ENCODE results near the gene SPSB4.
"Not testable (repeated sequence)": the region's sequence is repeated elsewhere in the genome, so short reads cannot be mapped to it uniquely, and the experiment has no call there.

Gene SPSB4

DNA sequence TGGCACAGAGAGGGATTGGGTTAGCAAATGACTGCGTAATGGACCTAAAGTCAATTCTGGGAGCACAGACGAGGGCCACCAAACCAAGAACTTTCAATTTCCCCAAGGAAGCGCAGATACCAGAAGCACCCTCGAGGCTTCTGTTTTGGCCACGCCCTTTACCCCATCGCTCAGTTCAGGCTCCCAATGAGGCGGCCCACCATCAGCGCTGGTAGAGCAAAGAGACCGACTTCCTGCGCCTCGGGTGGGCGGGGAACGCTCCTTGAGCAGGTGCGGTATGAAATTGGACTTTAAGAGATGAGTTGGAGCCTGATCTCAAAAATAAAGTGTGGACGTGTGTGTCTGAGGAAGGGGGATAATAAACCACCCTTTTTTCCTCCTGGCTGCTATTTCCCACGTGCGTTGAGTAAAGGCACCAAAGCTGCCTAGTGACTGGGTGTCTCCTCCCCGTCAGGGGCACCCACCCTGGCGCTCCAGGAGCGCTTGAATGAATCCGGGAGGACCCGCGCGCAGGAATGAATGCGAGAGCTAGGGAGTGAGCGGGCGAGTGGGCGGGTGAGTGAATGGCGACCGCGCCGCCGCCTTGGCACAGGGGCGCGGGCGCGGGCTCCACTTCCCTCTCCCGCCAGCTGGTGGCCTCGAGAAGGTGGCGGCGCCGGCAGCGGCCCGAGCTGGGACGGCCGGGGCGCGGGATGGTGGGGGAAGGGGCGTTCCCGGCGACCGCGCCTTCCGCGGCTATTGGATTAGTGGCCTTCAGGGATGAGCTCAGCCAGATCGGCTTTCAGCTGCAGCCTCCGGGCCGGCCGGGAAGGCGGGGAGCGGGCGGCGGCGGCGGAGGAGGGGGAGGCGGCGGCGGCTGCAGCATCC, at the start of gene SPSB4:
Gene SPSB4 (plus strand): TSS at position 772 of the 867 bp plus-strand sequence. CDS start 14,758 bp downstream, outside the sequence.
- TF ChIP-seq, protein P1, sequence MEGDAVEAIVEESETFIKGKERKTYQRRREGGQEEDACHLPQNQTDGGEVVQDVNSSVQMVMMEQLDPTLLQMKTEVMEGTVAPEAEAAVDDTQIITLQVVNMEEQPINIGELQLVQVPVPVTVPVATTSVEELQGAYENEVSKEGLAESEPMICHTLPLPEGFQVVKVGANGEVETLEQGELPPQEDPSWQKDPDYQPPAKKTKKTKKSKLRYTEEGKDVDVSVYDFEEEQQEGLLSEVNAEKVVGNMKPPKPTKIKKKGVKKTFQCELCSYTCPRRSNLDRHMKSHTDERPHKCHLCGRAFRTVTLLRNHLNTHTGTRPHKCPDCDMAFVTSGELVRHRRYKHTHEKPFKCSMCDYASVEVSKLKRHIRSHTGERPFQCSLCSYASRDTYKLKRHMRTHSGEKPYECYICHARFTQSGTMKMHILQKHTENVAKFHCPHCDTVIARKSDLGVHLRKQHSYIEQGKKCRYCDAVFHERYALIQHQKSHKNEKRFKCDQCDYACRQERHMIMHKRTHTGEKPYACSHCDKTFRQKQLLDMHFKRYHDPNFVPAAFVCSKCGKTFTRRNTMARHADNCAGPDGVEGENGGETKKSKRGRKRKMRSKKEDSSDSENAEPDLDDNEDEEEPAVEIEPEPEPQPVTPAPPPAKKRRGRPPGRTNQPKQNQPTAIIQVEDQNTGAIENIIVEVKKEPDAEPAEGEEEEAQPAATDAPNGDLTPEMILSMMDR (IDR thresholded peaks at IDR 0.05; ENCODE audit: low read depth, low read length), result no peak
- H3K4me3 ChIP-seq (ENCODE audit: low read depth, low read length), result peak within 1 kb of the TSS; percentile 26; the same call in 1 of the 2 replicates

DNA sequence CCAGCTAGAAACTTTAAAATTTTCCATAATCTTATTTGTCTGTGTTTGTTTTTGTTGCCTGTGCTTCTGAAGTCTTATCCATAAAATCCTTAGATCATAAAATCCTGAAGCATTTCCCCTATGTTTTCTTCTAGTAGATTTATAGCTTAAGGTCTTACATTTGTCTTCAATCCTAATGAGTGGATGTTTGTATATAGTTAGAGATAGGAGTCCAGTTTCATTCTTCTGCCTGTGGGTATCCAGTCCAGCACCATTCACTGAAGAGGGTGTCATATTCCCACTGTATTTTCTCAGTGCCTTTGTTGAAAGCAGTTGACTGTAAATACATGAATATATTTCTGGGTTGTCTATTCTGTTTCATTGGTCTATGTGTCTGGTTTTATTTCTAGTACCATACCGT, 44.8 kb upstream of the SPSB4 start:
- H3K4me3 ChIP-seq (ENCODE audit: low read depth, low read length), result no peak overlapping the region
- TF ChIP-seq, protein P1 (IDR thresholded peaks at IDR 0.05; ENCODE audit: low read depth, low read length), result no peak

DNA sequence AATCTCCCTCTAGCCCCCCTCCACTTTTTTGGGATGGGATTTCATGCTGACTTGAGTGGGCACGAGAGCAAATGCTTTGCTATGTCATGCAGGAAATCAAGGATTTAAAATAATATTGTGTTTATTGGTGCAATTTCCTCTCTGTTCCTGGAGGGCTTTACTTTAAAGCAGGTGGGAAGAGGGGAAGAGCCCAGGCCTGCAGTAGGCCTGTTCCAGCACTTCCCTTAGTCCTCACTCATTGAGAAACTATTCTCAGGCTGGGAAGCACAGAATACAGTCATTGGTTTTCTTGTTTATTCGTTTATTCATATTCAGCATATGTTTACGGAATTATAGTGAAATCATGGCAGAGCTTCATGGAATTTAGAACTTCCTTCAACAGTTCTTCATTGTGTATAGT, 41.7 kb upstream of the SPSB4 start:
- TF ChIP-seq, protein P1 (IDR thresholded peaks at IDR 0.05; ENCODE audit: low read depth, low read length), result no peak

DNA sequence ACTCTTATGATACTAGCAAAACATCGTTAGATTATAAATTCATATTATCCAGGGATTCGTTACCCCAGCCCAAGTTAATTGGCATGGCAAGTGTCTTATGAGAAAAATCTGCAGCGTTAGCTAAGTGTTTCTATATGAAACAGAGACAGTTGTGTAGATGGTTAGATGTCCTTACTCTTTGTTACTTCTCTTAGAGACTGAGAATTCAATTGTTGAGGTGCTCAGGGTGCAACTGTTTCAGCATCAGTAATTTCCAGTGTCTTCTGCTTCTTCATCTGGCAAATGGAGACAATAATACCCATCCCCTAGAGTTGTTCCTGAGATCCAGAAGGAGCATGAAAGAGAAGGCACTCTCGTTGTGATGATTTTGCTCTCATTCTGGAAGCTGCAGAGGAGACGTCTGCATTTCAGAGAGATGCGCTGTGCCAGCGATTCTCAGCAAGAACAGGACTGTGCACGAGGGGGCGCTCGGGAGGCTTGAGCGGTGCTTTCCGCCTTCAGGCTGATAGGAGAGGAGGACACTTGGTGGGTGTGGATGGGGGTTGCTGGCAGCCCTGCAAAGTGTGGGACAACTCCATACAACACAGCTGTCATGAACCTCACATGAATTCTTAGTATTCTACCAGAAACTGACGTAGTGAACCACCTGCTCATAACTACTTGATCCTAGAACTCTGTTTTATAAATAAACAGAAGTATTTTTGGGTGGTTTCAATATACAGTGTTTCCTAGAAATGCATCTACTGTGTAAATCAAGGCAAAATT, 39.7 kb upstream of the SPSB4 start:
- no peak overlapping the region for H3K4me3 ChIP-seq (ENCODE audit: low read depth, low read length)
- TF ChIP-seq, protein P1 (IDR thresholded peaks at IDR 0.05; ENCODE audit: low read depth, low read length), result peak; percentile 75

More for the DNA sequence above, 41.7 kb upstream of the SPSB4 start:
- H3K4me3 ChIP-seq (ENCODE audit: low read depth, low read length), result no peak overlapping the region

DNA sequence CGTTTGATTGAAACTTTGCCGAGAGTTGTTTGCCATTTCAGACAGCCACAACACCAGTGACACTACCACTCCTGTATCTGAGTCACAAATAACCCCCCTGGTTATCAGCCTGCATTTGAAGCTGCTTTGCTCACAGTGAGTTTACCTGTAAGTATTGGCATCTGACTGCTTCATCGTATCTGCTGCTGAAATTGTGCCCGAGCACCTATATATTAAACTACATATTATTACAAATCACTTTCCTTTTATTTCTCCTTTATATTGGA, 39.2 kb upstream of the SPSB4 start:
- no peak overlapping the region for H3K4me3 ChIP-seq (ENCODE audit: low read depth, low read length)
- TF ChIP-seq, protein P1 (IDR thresholded peaks at IDR 0.05; ENCODE audit: low read depth, low read length), result no peak

DNA sequence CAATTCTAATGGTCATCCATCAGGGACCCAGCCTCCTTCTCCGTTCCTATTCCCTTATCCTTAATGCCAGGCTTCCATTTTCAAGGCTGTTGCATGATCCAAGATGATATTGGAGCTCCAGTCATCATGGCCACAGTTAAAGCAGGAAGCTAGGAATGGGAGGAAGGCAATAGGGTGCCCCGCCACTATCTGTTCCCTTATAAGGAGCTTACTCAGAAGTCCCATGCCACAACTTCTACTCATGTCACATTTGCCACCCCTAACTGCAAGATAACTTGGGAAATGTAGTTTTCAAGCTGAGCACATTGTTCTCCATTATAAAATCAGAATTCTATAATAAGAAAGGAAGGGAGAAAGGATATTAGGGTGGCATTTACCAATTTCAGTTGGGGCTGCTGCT, 38.6 kb upstream of the SPSB4 start:
- TF ChIP-seq, protein P1 (IDR thresholded peaks at IDR 0.05; ENCODE audit: low read depth, low read length), result no peak
- no peak overlapping the region for H3K4me3 ChIP-seq (ENCODE audit: low read depth, low read length)

DNA sequence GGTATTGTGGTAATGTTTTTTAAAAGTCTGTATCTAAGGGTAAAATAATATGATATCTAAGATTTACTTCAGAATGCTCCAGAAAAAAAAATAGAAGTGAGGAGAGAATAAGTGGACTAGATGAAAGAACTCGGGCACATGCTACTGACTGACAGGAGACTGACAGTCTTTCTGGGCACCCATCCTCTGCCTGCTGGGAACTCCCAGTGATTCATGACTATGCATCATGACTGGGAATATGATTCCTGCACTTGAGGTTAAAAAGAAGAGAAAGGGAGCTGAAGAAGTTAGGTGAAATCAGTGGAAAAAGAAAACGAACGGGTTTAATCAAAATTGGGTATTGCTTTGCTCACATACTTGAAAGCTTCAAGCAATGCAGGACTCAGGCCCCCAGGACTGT, 35.7 kb upstream of the SPSB4 start:
- TF ChIP-seq, protein P1 (IDR thresholded peaks at IDR 0.05; ENCODE audit: low read depth, low read length), result no peak
- no peak overlapping the region for H3K4me3 ChIP-seq (ENCODE audit: low read depth, low read length)

DNA sequence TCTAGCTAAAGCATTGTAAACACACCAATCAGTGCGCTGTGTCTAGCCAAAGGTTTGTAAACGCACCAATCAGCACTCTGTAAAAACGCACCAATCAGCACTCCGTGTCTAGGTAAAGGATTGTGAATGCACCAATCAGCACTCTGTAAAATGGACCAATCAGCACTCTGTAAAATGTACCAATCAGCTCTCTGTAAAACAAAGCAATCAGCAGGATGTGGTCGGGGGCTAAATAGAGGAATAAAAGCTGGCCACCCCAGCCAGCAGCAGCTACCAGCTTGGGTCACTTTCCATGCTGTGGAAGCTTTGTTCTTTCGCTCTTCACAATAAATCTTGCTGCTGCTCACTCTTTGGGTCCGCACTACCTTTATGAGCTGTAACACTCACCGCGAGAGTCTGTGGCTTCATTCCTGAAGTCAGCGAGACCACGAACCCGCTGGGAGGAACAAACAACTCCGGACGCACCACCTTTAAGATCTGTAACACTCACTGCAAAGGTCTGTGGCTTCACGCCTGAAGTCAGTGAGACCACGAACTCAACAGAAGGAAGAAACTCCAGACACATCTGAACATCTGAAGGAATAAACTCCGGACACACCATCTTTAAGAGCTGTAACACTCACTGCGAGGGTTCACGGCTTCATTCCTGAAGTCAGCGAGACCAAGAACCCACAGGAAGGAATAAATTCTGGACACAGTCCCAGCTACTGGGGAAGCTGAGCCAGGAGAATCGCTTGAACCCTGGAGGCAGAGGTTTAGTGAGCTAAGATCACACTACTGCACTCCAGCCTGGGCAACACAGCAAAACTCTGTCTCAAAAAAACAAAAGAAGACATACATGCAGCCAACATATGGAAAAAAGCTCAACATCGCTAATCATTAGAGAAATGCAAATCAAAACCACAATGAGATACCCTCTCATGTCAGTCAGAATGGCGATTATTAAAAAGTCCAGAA, 33.5 kb upstream of the SPSB4 start:
- not testable (repeated sequence) for H3K4me3 ChIP-seq (ENCODE audit: low read depth, low read length)

Data from WI38 (cell line).